ENCODE measurements around the gene MOSMO.

DNA sequence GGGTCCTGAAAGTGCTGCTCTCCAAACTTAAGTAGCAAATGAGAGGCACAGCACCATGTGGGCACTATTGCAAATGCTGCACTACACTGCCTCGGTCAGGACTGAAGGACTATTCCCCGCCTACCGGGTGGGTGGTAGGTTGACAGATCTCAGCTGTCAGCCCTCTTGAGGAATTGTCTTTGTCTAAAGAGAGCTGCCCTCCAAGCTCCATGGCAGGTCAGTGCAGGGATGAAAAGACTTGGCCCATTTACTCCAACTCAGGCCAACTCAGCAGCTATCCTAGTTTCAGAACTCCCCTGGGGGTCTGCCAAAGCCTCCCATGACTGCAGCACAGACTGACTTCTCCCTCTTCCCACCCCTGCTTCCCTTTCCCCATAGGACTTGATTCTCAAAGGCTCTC is 3.6 kb upstream of the MOSMO start:
- TF ChIP-seq POLR2AphosphoS5 (IDR thresholded peaks at IDR 0.05) (no peak), CTCF (IDR thresholded peaks at IDR 0.05) (no peak)

All from prostate gland (tissue), 2 donors.